GM19372 (cell line): ENCODE measurements around the gene PARP9.

Experiments used
- ATAC-seq: cut with Tn5 transposase; IDR thresholded peaks from one replicate; pipeline ENCODE4 v1.9.1; 2021; ENCODE audit warnings: mild to moderate bottlenecking, low read depth, moderate library complexity; ENCODE audit not compliant: unreplicated experiment

The PARP9 gene

DNA sequence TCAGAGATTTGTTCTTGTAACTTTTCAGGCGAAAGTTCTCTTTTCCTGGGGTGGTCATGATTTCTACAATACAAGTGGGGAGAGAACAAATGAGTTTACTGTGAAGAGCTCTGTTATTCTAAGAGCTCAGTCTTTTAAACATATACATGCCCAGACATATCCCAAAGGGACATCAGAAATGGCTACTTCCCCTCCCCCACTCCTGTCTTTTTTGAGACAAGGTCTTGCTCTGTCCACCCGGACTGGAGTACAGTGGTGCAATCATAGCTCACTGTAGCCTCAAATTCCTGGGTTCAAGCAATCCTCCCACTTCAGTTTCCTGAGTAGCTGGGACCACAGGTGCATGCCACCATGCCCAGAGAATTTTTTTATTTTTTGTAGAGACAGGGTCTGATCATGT, 67.6 kb downstream of the PARP9 start:
- ATAC-seq = no peak

DNA sequence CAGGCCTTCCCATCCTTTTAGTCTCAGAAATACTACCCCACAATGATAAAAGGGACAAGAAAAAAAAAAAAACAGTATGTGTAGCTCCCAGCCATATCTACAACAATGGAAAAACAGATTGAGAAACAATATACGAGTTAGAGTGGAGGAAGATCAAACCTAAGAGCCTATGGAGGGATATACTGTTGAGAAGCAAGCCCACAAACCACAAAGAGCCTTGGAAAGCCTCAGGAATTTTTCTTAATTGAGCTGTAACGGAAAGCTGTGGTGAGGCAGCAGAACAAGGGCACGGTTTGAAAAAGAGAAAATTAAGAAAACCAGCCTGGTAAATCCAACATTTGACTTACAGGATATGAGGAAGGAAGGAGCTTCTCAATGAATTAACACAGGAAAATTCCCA, 70.8 kb downstream of the PARP9 start:
- no peak for ATAC-seq

DNA sequence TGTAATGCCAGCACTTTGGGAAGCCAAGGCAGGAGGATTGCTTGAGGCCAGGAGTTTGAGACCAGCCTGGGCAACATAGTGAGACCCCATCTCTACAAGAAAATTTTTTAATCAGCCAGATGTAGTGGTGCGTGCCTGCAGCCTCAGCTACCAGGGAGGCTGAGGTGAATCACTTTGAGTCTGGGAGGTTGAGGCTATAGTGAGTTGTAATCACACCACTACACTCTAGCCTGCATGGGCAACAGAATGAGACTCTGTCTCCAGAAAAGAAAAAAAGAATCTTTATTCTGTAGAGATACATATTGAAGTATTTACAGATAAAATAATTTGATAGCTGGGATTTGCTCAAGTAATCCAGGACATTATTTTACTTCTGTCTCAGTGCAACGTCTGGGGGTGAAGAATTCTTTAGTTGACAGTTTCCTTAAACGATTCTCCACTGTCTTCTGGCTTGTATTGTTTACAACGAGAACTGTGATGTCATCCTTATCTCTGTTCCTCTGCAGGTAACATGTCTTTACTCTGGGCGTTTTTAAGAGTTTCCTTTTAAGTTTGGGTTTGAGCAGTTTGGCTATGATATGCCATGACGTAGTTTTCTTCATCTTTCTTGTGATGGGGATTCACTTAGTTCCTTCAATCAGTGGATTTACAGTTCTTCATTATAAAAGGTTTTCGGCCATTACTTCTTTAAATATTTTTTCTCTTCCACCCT, 75.7 kb downstream of the PARP9 start:
- no peak for ATAC-seq

DNA sequence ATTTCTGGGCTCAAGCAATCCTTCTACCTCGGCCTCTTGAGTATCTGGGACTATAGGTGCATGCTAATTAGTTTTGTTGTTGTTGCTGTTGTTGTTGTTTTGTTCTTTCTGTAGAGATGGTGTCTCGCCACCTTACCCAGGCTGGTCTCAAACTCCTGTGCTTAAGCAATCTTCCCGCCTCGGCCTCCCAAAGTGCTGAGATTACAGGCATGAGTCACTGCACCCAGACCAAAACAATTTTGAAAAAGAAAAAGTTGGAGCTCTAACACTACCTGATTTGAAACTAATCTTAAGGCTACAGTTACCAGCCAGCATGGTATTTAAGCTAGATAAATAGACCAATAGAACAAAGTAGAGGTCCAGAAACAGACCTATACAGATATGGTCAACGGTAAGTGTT, 79.1 kb downstream of the PARP9 start:
- no peak for ATAC-seq

DNA sequence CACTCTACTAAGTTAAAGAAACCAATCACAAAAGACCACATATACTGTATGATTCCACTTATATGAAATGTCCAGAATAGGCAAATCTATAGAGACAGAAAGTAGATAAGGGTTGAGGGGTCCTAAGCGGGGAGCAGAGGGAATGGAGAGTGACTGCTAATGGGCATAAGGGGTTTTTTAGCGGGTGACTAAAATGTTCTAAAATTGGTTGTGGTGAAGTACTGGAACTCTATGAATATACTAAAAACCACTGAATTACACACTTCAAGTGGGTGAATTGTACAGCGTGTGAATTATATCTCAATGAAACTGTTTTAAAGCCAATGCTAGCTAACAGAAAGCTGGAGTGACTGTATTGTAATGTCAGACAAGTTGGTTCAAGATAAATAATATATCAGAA, 82.7 kb downstream of the PARP9 start:
- no peak for ATAC-seq
